ENCODE data around the gene RHOA.

Gene RHOA

GRCh38 chr3:49313896-49314688, 97.7 kb downstream of the RHOA start:
- no peak for DNase-seq

GRCh38 chr3:49311283-49311682, 100.5 kb downstream of the RHOA start:
- no peak for DNase-seq

DNA sequence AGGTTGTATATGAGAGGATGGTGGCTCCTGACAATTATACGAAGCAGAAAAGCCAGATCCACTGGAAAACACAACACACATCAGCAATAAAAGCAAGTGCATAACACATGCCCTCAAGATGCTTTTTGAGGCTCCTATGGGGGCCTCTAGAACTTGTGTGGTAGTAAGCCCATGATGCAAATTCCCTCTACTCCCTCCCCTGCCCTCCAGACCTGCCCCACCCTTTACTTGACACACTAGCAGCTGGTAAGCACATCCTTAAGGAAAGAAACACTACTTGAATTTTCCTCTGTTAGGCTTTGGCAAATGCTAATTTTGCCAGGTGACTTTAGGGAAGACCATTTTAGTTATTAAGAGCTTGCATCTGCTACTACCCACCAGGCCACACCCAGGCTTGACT, 101.1 kb downstream of the RHOA start:
- DNase-seq, result no peak
